ENCODE results near the gene PSRC1.

PSRC1 gene

DNA sequence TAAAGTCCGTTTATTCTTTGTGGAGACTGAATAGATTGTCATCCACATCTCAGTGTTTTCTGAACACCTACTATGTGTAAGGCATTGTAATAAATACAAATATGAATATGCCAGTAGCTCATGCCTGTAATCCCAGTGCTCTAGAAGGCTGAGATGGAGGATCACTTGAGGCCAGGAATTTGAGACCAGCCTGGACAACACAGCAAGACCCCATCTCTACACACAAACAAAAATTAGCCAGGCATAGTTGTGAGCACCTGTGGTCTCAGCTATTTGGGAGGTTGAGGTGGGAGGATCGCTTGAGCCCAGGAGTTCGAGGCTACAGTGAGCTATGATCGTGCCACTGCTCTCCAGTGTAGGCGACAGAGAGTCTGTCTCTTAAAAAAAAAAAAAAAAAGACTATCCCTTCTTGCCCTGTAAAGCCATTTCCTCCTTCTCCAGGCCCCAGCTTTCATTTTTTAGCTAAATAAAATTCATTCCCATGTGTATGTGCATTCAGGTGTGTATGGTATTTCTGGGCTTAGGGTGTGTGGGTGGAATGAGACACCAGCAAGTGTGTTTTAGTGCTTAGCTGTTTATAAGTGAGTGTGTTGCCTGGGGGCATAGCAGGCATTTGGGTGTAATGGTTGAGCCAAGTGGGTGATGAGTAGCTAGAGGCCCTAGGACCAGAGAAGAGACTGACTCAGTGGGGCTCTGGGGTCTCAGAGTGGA lies 25.8 kb downstream of the PSRC1 start:
- DNase-seq = no peak

DNA sequence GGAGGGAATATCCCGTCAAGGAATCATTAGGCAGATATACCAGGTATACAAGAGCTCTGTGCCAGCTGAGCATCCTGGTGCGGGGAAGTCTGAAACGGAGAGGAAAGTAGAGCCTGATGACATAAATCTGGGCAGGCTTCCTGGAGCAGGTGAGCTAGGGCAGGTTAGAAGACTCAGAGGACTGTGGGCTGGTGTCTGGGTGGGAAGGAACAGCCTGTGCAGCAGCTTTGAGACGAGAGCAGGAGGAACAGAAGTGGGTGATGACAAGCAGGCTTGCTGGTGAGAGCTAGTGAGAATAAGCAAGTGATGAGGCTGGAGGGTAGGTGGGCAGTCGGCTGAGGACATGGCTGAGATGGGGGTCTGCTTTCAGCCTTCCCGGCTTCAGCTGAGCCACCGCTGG lies 26.9 kb downstream of the PSRC1 start:
- no peak for DNase-seq

DNA sequence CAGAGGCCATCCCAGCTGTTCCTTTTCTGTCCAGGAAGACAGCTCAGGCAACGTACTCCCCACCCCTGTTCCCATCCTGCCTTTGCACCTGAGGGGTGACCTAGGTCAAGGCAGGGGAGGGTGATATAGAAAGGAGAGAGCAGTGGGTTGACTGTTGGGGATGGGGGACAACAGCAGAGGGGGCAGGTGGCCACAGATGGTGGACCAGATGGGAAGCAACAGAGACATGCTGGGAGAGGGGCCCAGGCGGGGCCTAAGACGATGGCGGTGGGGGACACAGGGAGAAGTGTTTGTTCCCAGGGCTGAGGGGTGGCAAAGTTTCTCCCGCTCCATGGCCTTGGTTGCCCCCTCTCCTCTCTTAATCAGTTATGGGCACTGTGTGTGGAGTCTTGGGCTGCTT lies 27.3 kb downstream of the PSRC1 start:
- DNase-seq = no peak

DNA sequence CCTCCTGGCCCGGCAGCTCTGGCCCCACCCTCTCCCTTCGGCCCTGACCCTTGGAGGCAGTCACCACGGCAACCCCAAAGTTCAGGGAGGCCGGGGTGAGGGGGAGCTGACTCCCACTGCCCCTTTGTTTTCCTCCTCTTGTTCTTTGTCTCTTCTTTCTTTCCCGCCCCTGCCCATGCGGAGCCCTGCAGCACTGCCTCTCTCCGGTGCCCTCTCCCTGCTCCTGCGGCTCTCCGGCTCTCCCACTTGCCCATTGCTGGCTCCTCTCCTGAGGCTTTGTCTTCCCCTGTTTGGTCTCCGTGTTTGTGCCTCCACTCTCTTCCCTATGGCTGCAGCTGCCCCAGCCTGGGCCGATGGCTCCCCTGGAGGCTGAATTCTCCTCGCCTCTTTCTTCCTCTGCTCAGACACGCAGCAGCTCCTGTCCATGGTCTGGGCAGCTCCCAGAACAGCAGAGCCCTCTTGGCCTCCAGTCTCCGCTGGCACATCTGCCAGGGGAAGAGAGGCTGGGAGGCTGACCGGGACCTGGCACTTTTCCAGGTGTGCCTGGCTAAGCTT lies 27.8 kb downstream of the PSRC1 start:
- DNase-seq = no peak

DNA sequence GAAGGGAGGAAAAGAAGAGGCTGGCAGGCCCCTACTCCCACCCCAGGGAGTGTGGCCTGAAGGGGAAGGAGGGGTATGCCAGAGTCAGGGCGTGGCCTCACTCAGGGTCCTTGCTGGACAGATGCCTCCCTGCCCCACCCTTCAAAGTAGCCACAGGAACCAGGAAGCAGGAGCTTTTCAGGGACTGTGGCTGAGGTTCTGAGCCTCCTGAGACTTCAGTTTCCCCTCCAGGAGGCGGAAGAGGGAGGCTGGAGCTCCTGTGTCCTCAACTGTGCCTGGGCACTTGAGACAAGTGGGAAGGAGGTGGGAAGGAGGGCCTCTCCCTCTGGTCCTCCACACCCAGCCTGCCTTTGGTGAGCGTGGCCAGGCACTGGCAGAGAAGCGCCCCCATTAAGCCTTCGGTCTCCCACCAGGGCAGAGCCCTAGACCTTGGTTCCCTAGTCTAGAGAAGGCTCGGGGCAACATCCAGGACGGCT lies 28.3 kb downstream of the PSRC1 start:
- DNase-seq = no peak

DNA sequence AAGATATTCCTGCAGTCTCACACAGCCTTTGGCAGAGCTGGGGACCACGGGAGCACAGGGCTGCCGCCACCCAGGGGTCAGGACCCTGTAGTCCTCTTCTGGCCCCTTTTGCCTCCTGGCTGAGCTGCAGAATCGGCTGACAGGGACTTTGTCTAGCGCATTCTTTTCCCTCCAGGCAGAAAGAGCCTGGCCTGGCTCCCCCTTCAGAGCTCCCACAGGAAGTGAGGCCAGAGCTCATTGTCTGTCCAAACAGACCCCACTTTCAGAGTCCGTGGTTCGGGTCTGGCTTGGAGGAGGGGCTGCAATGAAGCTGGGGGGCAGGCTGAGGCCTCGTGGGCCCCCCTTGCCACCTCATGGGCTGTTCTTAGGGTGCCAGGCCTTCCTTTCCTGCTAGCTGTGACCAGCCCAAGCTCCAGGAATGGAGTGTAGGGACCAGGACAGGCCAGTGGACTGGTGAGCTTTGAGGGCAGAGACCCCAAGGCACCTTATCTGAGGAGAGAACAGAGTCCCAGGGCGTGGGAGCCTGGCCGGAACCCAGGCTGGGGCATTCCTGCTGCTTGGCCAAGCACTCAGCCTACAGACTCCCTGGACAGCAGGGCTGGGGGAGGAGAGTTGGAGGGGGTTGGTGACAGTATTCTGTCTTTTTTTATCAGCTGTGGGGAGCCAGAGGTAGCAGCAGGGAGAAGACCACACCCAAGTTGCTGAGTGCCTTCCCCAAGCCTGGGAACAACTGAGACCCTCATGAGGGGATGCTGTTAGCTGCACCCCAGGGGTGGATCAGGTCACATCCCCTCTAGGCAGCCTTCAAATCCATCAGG lies 28.9 kb downstream of the PSRC1 start:
- no peak for DNase-seq

DNA sequence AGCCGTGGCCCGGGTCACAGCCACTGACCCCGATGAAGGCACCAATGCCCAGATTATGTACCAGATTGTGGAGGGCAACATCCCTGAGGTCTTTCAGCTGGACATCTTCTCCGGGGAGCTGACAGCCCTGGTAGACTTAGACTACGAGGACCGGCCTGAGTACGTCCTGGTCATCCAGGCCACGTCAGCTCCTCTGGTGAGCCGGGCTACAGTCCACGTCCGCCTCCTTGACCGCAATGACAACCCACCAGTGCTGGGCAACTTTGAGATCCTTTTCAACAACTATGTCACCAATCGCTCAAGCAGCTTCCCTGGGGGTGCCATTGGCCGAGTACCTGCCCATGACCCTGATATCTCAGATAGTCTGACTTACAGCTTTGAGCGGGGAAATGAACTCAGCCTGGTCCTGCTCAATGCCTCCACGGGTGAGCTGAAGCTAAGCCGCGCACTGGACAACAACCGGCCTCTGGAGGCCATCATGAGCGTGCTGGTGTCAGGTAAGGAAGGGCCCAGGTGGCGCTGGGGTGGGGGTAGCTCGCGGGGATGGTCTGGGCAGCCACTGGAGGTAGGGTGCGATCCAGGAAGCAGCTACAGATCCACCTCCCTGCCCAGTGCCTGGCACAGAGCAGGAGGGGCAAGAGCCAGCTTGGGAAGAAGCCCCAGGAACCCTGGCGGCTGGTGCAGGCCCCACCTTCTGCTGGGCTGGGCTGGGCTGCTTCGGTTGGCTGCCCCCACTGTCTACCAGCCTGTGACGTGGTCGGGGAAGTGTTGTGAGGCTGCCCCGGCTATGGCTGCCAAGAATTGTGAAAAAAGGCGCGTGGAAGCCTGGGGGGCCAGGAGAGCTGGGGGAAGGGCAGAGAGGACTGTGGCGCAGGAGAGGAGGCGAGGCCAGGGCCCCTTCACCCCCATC lies 29.8 kb downstream of the PSRC1 start:
- no peak for DNase-seq

DNA sequence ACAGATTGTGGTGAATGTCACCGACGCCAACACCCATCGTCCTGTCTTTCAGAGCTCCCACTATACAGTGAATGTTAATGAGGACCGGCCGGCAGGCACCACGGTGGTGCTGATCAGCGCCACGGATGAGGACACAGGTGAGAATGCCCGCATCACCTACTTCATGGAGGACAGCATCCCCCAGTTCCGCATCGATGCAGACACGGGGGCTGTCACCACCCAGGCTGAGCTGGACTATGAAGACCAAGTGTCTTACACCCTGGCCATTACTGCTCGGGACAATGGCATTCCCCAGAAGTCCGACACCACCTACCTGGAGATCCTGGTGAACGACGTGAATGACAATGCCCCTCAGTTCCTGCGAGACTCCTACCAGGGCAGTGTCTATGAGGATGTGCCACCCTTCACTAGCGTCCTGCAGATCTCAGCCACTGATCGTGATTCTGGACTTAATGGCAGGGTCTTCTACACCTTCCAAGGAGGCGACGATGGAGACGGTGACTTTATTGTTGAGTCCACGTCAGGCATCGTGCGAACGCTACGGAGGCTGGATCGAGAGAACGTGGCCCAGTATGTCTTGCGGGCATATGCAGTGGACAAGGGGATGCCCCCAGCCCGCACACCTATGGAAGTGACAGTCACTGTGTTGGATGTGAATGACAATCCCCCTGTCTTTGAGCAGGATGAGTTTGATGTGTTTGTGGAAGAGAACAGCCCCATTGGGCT lies 30.6 kb downstream of the PSRC1 start:
- no peak for DNase-seq

DNA sequence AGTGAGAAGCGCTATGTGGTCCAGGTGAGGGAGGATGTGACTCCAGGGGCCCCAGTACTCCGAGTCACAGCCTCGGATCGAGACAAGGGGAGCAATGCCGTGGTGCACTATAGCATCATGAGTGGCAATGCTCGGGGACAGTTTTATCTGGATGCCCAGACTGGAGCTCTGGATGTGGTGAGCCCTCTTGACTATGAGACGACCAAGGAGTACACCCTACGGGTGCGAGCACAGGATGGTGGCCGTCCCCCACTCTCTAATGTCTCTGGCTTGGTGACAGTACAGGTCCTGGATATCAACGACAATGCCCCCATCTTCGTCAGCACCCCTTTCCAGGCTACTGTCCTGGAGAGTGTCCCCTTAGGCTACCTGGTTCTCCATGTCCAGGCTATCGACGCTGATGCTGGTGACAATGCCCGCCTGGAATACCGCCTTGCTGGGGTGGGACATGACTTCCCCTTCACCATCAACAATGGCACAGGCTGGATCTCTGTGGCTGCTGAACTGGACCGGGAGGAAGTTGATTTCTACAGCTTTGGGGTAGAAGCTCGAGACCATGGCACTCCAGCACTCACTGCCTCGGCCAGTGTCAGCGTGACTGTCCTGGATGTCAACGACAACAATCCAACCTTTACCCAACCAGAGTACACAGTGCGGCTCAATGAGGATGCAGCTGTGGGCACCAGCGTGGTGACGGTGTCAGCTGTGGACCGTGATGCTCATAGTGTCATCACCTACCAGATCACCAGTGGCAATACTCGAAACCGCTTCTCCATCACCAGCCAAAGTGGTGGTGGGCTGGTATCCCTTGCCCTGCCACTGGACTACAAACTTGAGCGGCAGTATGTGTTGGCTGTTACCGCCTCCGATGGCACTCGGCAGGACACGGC lies 31.4 kb downstream of the PSRC1 start:
- no peak for DNase-seq

DNA sequence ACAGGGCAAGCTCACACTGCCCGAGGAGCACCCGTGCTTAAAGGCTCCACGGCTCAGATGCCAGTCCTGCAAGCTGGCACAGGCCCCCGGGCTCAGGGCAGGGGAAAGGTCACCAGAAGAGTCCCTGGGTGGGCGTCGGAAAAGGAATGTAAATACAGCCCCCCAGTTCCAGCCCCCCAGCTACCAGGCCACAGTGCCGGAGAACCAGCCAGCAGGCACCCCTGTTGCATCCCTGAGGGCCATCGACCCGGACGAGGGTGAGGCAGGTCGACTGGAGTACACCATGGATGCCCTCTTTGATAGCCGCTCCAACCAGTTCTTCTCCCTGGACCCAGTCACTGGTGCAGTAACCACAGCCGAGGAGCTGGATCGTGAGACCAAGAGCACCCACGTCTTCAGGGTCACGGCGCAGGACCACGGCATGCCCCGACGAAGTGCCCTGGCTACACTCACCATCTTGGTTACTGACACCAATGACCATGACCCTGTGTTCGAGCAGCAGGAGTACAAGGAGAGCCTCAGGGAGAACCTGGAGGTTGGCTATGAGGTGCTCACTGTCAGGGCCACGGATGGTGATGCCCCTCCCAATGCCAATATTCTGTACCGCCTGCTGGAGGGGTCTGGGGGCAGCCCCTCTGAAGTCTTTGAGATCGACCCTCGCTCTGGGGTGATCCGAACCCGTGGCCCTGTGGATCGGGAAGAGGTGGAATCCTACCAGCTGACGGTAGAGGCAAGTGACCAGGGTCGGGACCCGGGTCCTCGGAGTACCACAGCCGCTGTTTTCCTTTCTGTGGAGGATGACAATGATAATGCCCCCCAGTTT lies 32.3 kb downstream of the PSRC1 start:
- DNase-seq = no peak

DNA sequence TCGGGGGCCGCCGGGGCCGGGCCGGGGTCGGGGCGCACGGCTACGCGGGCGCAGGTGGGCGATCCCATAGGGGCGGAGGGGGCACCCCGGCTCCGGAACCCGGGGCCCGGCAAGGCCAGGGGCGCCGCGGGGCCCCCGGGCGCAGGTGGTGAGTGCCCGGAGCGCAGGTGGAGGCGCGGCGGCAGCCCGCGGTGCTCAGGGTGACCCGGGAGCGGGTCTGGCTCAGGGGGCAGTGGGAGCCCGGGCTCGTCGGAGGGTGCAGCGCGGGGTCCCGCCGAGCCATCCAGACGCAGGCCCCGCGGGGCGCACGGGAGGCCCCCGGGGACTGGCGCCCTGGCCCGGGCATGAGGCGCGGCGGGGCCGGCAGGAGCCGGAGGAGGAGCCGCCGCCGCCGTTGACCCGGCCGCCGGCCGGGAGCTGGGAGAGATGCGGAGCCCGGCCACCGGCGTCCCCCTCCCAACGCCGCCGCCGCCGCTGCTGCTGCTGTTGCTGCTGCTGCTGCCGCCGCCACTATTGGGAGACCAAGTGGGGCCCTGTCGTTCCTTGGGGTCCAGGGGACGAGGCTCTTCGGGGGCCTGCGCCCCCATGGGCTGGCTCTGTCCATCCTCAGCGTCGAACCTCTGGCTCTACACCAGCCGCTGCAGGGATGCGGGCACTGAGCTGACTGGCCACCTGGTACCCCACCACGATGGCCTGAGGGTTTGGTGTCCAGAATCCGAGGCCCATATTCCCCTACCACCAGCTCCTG lies 33.1 kb downstream of the PSRC1 start:
- DNase-seq = no peak

DNA sequence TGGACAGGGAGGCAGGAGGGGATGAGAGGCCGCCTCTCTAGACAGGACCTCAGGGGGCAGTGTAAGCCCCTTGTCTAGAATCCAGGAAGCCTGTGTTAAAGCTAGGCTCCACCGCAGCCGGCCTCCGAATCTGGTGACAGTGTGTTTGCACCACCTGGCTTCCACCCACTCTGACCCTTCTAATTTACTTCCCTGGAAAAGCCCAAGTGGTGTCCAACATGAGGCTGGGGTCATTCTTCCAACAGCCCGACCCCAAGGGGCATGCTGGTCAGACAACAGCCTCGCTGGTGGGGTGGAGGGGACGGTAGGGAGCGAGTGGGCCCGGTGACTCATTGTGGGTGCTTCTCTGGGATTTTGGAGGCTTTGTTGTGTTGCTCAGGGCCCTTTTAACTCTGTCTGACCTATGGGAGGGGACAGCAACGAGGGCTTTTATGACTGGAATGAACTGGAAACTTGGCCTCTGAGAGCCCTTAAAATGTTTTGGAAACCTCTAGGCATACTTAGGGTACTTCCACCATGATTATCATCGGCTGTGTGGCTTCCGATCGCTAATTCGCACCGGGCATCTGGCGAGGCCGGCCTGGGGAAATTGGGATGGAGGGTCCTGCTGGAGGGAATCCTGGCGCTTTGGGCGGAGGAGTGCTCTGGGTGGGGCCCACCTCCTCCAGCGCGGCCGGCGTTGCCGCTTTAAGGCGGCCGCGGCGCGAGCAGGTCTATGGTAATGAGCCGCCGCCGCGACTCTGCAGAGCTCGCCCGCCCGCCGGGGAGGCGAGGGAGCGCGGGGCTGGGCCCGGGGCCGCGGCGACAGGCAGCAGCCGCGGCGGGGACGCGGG lies 33.9 kb downstream of the PSRC1 start, which contains the start of gene CELSR2:
Gene CELSR2, plus strand, starts transcription at position 743 of the 833 bp plus-strand sequence. CDS start 541 bp downstream, outside the sequence.
- peak; percentile 47 for DNase-seq

DNA sequence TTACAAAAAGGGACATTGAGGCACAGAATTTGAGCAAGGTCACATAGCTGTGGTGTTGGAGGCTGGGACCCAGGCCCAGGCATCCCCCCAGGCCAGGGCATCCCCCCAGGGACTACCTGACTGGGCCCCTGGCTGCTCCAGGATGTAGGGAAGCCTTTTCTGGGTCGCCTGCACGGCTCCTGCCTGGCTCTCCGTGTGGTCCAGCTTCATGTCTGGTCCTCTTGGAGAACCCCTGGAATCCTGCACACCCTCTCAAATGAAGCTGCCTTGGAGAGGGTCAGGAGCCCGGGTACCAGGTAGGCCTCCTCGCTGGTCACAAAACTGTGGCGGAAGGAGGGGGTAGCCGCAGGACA lies 34.5 kb downstream of the PSRC1 start:
- no peak for DNase-seq

DNA sequence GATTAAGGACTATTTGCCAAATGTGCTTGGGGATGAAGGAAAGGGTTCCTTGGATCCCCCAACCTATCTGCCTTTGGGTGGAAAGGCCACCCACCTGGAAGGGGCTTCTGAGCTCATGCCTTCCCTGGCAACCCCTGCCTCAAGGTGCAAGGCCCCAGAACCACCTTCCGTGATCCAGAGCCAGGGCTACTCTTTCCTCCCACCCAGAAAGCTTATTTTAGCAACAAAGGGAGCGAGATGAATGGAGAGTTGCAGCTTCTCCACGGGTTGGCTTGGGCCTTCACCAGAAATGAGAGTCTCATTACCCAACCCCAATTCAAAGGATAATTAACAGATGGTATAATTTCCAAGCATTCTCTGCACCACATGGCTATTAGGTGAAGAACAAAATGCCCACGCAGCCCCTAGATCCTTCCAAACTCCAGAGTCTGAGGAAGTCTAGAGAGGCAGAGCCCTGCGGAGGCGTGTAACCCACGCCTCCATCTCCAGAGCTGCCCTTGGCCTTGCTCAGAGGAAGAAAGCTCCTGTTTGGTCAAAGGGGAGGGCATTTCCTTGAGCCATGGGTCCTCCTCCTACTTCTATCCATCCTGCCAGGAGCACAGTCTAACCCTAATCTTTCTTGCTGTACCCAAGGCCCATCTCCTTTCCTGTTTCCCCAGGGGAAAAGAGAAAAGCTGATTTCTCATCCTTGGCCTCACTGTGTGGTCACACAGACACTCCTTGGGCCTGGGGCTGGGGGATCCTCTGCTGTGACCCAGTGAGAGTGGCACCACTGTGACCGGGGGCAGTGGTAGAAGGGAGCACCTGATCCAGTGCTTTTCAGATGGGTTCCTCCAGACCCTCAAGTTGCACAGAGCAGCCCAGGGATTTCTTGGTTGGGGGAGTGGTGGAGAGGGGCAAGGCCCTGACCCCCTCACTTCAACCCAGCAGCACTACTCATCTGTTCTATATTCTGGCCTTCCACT lies 35.3 kb downstream of the PSRC1 start:
- no peak for DNase-seq

DNA sequence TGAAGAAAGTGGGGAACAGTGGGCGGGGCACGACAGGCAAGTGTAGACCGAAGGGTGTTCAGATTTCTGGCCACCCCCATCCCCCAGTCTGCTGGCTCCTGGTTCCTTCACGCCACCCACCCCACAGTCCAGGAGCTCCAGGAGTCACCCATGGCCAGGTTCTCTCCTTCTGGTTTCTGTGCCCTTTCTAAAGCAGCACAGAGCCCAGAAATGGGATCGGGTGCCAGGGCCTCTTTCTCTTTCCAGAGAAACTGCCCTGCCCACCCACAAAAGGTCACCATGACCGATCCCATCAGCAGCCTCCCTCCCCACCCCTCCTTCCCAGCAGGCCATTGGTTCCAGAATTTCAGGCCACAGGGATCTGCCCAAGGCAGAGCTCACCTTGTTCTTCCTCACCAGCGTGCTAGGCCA lies 36.8 kb downstream of the PSRC1 start:
- no peak for DNase-seq

DNA sequence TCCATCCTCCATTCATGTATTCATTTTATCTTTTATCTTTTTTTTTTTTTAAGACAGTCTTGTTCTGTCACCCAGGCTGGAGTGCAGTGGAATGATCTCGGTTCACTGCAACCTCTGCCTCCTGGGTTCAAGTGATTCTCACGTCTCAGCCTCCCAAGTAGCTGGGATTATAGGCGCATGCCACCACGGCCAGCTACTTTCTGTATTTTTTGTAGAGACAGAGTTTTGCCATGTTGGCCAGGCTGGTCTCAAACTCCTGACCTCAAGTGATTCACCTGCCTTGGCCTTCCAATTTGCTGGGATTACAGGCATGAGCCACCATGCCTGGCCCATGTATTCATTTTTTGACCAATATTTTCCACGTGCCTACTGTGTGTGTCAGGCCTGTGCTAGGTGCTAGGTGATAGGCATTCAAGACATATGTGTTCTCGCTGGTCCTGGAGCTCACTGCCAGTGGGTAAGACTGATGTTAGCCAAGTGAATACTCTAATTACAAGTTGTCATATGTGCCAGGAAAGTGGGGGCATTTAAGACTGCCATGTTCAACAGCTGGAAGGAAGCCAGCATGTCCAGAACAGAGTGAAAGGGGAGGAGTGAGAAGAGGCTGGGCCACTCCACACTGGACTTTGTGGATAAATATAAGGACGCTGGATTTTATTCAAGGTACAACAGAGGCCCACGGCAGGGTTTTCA lies 38.9 kb downstream of the PSRC1 start:
- DNase-seq = no peak

DNA sequence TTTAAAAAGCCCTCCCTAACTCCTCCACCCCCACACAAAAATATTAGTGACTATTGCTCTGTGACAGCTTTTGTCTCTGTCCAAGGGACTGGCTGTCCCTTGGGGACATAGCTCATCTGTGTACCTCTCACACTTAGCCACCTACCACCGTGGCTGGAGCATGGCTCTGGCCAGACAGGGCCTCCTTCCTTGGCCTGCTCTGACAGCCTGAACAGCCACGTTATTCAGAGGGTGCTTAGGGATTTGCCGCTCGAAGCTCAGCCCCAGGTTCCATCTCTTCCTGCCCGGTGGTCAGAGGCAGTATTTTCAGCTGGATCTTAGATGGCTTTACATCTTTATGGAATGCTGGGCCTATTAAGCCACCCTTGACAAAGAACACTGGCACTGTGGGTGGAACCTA lies 39.7 kb downstream of the PSRC1 start:
- no peak for DNase-seq
